HG03565 (cell line): ENCODE results near the gene AGAP1.
"Not testable (repeated sequence)": the region's sequence is repeated elsewhere in the genome, so short reads cannot be mapped to it uniquely, and the experiment has no call there.

Source experiments
- ATAC-seq: cut with Tn5 transposase; IDR thresholded peaks from one replicate; pipeline ENCODE4 v1.9.1; 2021; ENCODE audit warnings: mild to moderate bottlenecking, moderate library complexity; ENCODE audit not compliant: unreplicated experiment

The AGAP1 gene

DNA sequence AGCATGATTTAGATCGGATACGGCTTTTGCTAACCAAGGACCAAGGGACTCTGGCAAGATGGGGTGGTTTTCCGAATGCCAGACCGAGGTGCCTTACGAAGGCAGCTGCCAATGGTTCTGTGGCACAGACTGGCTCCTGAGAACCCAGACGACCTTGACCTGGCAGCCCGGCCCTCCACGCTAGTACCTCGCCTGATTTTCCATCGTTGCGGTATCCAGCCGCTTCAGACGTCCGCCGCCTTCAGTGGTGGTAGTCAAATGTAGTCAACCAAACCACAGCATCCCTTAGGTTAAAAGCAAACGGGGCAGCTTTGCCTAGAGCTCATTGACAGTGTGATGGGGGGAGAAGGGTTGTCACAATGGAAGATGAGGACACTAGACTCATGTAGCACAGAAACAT lies 631.7 kb downstream of the AGAP1 start:
- no peak for ATAC-seq

DNA sequence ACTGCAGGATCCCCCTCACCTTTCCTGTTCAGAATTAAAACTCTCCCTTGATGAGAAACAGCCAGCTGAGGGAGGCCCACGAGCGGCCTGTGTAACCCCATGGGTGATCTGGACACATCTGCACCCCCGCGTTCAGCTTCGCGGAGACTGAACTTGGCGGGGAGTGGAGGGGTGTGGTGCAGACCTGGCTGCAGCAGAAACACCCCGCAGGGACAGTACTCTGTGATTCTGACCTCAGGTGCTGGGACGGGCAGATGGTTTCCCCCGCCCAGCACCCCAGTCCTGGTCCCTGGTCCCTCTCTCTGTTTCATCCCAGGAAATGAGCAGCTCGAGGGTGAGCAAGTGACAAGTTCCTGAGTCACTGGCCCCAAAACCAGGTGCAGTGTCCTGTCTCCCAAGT lies 633.2 kb downstream of the AGAP1 start:
- no peak for ATAC-seq

DNA sequence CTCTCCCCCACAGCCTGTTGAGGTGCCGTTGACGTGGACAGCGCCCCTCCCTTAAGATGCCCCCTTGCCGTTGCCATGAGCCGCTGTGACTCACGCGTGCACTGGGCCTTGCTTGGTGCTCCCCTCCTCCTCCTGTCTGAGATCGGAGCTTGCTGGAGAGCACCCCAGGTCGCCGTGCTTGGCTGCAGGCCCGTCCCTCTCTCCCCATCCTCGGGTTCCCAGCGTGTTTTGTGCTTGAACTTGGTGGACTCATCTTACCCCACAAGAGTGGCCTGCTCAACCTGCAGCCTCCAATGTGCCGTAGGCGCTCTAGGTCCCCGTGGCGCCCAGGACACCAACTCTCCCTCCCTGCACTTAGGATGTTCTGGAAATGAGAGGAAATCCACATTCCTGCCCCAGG lies 634.5 kb downstream of the AGAP1 start:
- ATAC-seq: no peak

DNA sequence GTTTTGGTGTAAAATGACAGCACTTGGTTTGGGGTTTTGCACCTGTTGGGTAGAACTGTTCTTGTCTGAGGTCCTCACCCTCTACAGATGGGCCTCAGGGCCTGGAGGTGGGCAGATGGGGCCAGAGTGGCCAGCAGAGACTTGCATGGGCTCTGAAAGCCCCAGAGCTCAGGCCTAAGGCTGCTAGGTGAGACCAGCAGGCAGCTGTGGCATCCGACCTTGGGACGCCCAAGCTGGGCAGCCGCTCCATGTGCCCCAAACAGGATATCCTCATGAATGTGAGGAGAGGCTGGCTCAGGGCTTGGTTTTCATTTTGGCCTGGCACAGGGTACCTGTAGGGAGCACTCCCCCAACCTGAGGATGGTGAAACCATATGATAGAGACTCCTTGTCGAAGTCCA lies 636.1 kb downstream of the AGAP1 start:
- ATAC-seq: no peak

DNA sequence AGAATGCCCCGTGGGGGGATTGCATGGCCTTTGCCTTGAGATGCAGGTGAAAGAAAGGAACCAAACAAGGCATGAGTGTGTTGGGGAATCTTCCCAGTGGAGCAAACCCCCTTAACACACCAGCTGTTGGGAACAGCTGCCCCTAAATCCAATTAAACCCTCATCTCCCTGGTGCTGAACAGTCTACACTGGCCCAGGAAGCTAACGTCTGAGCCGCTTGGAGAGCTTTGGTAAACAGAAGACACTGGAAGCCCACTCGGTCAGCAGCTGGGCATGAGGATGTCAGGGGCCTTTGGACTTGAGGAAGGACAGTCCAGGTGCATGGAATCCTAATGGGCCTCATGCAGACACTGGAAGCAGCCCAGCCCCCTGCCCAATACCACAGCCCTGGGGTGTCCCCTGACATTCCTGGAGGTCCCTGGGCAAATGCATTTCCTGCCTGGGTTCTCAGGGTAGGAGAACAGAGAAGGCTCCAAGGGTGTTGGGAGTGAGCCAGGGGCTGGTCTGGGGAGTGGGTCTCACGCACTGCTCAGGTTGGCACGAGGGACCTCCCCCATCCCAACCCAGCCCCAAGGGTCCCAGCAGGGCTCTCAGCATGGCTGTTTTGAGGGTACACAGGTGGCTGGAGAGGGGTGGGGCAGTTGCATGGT lies 636.6 kb downstream of the AGAP1 start:
- ATAC-seq: no peak

DNA sequence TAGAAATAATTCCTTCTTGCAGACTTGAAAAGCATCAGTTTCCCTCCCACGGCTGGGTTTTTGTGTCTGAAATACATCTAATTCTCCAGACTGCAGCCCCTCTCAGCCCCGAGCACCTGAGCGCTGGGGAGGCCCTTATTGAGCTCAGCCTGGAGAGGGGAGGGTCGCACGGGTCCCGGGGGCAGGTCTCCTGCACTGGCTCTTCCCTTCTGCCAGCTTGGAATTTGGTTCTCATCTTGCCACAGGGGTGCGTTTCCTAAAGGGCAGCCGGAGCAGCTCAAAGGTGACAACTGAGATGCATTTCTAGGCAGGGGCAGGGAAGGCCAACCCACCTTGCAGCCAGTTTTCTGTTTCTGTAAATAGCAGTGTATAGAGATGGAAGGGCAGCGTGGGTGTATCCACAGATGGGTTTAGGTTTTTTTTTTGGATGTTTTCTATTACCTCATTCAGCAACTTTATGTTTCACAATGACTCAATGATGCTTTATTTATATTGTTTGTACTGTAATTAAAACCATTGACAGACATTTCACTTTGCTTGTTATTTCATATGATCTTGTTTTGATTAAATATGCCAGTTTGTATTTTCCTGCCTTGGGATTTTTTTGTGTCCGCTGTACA lies 637.3 kb downstream of the AGAP1 start:
- no peak for ATAC-seq

DNA sequence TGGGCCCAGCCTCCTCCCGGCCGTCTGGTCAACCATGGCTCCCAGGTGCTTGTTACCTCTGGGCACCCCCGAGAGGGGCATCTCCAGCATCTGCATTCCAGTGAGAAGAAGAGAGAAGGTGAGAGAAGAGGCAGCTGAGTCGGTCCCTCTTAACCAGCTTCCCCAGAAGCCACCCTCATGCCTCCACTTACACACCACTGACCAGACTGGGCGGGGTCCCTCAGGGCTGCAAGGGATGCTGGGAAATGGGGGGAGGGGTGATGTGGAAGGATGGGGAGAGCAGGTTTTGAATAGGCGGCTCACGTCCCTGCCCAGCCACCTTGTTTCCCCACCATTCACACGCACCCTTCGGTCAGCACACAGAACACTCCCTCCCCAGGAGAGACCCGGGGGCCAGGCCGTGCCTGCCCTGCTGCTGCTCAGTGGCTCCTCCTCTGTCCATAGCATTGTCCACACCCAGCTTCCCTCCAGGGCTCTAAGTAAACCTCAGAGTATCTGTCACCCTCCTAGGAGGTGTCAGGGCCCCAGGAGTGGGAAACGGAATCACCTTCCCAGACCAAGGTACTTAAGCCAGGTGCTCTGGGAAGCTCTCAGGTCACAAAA lies 639.7 kb downstream of the AGAP1 start:
- ATAC-seq: no peak

DNA sequence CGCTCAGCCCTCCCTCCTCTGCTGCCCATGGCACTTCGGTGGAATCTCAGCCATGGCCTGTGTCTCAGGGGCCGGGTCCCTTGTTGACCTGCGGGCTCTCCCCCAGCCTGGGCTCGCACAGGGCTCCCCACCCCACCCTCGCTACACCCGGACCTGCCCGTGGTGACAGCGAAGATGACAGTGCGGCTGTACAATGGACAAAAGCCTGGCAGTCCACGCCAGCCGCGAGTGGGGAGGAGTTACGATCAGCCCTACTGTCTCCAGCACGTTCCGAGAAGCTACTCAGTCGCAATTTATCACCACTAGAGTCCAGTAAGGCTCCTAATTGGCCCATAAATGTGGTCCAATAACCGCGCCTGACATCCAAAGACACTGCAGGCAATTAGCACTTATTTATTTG lies 642.7 kb downstream of the AGAP1 start:
- no peak for ATAC-seq

DNA sequence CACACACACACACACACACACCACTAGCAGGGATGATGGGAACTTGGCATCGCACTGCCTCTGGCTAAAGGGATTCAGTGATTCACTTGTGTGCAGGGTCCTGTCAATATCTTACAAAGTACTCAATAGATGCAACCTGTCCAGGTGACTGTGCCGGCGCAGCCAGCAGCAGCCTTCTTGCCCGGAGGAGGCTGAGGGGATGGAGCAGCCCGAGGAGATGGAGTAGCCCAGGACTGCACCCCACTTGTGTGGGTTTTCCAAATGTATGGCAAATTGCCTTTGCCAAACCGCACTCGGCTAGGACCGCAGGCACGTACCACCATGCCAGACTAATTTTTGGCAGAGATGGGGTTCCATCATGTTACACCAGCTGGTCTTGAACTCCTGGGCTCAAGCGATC lies 643.2 kb downstream of the AGAP1 start:
- ATAC-seq: no peak

DNA sequence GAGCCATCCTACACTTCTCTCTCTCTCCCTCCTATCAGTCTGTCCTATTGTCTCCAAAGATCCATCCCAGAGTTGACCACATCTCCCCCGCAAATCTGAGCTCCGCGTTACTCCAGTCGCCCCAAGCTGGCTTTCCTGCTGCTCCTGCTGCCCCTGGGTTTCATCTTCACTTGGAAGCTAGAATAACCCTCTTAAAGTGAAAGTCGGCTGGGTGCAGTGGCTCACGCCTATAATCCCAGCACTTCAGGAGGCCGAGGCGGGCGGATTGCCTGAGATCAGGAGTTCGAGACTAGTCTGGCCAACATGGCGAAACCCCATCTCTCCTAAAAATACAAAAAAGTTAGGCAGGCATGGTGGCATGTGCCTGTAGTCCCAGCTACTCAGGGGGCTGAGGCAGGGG lies 647.8 kb downstream of the AGAP1 start:
- ATAC-seq: not testable (repeated sequence)

DNA sequence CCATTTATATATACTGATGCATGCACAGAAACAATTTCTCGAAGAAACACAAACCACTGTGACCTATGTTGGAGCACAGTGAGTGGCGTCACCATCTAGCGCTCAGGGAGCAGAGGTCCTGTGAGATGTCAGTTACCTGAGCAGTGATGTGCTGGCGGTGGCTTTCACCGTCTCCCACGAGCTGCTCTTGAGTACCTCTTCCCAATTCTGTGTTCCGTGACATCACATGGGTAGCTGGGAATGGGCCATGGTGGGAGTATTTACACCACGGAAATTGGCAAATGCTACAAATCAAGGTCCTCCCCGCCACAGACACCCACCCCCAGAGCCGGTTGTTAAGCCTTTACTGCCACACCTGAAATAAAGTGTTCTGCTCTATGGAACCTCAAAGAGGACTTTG lies 650.0 kb downstream of the AGAP1 start:
- ATAC-seq: no peak

DNA sequence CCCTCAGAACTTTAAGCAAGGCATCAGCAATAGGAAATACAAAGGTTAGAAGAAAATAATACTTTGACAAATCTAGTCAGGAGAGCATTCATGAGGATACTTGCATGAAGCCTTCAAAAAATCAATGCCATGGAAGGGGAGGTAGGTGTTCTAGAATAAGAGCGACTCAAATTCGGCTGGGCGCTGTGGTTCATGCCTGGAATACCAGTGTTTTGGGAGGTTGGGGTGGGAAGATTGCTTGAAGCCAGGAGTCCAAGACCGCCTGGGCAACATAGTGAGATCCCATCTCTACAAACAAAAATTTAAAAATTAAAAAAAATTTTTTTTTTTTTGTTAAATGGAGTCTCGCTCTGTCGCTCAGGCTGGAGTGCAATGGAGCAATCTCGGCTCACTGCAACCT lies 652.6 kb downstream of the AGAP1 start:
- no peak for ATAC-seq

DNA sequence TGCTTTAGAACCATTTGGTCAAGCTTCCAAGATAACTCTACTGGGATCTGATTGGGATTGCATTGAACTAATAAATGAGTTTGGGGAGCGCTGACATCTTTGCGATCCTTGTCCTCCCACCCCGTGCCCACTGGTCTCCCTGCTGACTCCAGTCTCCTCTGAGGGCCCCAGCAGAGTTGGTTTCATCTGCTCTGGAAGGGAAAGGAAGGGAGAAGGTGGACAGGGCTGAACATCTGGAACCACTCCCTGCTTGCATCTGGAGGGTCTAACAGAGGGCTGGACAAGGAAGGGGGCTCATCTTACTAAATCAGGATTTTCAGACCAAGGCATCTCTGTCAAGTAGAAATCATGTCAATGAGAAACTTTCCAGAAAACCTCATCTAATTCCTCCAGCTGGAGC lies 661.6 kb downstream of the AGAP1 start:
- ATAC-seq: no peak

DNA sequence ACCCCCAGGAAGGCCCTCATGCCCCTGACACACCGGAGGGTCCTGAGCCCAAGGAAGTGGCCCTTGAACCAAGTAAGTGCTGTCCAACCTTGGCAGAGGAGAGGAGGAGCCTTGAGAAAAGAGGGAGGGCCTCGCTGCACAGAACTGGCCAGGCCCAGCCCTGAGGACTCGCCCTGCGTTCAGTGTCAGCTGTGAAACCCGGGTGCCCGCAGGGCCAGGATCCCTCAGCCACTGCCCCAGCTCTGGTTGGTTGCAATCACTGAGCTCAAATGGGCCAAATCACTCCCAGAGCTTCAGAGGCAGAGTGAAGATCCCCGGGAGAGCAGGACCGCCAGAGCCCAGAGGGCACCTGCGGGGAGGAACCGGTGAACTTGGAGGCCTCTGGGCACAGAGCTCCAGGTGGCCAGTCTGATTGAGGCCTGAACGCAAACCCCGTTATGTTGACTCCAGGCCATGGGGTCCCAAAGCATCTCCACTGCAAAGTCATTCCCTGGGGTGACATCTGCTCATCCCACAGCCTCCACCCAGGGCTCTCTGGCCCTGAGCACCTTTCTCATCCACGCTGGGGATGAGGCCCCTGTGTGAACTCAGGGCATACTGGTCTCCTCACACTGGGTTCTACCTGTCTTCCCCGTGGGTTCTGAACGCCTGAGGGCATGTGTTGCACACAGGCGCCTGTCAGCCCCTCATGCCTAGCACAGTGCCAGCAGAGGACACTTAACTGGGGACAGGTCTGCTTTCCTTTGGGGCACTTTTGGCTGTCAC lies 662.4 kb downstream of the AGAP1 start:
- no peak for ATAC-seq

DNA sequence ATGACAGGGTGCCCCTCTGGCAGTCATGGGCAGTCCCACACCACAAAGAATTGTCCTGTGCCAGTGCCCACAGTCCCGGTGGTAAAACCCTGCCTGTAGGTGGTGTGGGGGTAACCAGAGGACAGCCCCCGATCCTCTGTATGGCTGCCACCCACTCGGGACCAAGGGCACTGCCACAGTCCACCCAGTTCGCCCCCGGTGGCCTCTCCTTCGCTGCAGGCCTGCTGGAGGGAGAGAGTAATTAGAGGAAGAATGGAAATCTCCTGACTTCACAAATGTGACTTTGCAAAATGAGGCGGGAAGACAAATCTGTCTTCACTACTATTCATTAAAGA lies 663.0 kb downstream of the AGAP1 start:
- ATAC-seq: no peak

DNA sequence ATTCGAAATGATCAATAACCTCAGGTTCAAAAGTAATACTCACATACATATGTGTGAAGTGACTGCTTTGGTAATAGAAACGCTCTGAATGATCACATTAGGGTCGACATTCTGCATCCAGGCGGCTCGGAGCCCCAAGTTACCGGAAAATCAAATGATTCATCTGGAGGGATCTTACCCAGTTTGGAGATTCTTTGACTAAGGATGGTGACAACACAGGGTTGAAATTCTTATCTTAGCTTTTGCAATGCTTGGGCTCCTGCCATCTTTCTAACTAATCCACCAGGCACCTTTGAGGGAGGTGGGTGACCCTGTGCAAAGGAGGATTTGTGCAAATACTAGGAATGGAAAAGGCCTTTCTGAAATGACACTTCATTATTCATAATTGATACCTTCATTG lies 663.5 kb downstream of the AGAP1 start:
- no peak for ATAC-seq

DNA sequence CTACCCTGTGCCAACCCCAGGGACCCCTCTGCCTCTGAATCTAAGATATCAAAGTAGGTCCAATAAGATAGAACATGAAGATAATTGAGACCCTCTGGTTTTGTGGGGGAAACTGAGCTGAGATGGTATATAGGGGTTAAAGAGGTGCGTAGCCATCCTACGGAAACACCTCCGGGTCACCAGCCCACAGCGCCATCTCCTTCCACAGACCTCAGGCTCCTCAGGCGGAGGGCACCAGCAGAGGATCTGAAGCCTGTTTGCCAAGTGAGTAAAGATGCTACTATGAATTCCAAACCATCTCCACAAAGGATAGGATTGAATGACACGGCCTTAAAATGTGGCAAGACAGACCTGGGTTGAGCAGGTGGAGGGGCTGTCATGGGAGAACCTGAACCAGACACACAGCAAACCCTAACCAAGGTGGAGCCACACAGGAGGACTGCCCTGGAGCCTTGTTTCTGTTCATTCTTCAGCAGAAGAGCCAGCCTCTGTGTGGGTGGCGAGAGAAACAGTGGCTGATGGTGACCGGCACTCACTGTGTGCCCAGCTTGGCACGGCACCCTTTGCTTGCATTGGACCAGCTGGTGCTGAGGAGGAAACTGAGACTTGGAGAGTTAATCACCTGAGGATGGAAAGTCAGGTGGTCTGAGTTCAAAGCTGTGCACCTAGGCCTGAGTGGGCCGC lies 664.1 kb downstream of the AGAP1 start:
- ATAC-seq: no peak

DNA sequence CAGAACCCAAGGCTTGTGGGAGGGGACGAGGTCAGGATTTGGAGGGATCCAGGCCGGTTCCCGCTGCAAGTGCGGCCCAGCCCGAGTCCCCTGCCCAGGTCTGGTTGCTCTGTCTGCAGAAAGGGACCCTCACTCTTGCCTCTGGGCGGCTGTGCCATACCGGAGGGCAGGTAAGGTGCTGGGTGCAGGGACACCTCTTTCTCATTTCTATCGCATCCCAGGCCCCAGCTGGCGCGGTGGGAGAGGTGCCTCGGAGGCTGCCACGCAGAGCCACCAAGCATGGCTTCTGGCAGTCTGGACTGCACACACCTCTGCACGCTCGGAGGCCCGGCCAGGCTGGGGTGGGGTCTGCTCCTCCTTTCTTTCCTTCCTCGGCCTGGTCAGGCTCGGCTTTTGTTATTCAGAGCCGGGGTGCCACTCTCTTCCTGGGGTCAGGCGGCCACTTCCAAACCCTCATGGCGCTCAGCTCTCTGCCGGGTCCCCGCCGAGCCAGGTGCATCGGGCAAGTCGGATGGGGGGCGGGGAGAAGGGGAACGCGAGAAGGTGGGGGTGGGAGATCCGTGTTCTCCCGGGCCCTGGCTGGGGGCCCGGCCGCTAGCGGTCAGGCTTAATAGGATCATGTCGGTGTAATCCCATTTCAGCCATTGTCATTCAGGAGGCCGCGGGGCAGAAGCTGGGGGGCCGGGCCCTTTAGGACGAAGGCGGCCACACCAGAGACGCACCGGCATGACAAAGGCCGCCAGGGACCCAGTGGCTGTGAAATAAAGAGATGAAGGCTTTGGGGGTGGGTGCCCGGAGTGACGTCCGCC lies 665.3 kb downstream of the AGAP1 start:
- no peak for ATAC-seq

DNA sequence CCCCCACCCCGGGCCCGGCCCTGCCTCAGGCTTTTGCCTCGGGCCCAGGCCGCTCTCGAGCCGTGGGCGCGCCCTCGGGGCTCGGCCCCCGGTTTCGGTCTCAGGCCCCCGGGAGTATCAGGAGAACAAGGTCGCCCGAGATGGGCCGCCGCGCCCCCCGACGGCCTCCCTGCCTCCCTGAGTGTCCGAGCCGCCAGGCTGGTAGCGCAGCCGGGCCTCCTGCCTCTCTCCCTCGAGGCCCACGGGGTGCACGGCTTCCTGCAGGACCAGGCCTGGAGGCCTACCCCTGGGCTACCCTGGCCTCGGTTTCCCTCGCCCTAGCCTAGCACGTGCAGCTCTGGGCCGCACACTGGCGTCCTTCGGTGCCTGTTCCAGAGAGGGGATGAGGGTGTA lies 665.9 kb downstream of the AGAP1 start:
- no peak for ATAC-seq

DNA sequence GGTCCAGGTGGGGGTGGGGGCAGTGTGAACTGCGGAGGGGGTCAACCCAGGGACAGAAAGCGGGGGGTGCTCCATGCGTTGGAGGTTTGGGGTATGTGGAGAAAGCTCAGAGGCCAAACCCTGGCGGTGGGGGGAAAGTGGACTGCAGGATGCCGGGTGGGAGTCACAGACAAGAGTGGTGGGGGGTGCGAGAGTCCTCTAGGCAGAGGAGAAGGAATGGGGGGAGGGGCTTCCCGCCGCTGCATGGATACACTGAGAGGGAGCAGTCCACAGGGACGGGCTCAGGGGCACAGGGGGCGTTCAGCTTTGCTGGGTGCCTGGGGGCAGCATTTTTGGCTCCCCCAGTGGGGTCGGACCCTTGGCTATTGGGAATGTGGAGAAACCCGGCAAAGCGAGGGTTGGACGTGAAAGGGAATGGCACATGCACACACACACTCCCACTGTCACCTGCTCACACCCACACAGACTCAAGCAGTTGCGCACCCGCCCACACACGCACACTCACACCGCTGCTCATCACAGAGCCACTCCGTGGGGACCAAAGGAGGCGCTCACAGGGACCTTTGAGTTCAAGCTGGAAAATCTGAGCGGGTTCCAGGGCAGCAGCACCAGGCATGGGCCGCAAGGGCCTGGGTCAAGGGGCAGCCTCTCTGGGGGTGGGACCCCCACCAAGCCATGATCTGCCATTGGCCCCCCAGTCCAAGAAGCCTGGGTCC lies 666.7 kb downstream of the AGAP1 start:
- no peak for ATAC-seq
